HepG2 (cell line): ENCODE data around the gene EWSR1. TPM values are rescaled to one million over a fixed set of nuclear protein-coding genes. Genes with fewer than 3 reads are reported as not detected.

Source experiments
- DMTF1 ChIP-seq: sonication (generic); formaldehyde crosslinking; IDR thresholded peaks from 2 replicates; pipeline ENCODE4 v1.4.0; 2020; ENCODE audit warnings: mild to moderate bottlenecking, missing genetic modification reagents
- ETV5 ChIP-seq: IDR thresholded peaks from 2 replicates; pipeline ENCODE4 v1.6.1; 2018; ENCODE audit warnings: missing biosample characterization, missing genetic modification reagents, inconsistent platforms, borderline replicate concordance
- IRX3 ChIP-seq: sonication (generic); formaldehyde crosslinking; IDR thresholded peaks from 2 replicates; pipeline ENCODE4 v1.8.1; 2023; ENCODE audit warnings: mild to moderate bottlenecking, low read depth, missing genetic modification reagents, borderline replicate concordance
- MEIS2 ChIP-seq: sonication (generic); formaldehyde crosslinking; IDR thresholded peaks from 2 replicates; pipeline ENCODE4 v1.9.0; 2021; ENCODE audit warnings: mild to moderate bottlenecking, missing genetic modification reagents
- PAX8 ChIP-seq: sonication (generic); formaldehyde crosslinking; IDR thresholded peaks from 2 replicates; pipeline ENCODE4 v1.8.0; 2022; ENCODE audit warnings: mild to moderate bottlenecking, missing genetic modification reagents, borderline replicate concordance
- PHB2 ChIP-seq: fragments of 450-650 bp; IDR thresholded peaks from 2 replicates; pipeline ENCODE4 v1.6.1; 2018; ENCODE audit not compliant: partially characterized antibody
- POGK ChIP-seq: sonication (generic); formaldehyde crosslinking; conservative IDR thresholded peaks from 2 replicates; pipeline ENCODE4 v1.8.0; 2022; ENCODE audit warnings: mild to moderate bottlenecking, moderate library complexity, missing genetic modification reagents
- RELA ChIP-seq: sonication (generic); formaldehyde crosslinking; IDR thresholded peaks from 2 replicates; pipeline ENCODE4 v1.4.0; 2020; ENCODE audit warnings: missing genetic modification reagents
- RFXANK ChIP-seq: IDR thresholded peaks from 2 replicates; pipeline ENCODE4 v1.6.1; 2016
- SATB2 ChIP-seq: sonication (generic); formaldehyde crosslinking; IDR thresholded peaks from 2 replicates; pipeline ENCODE4 v1.5.0; 2020; ENCODE audit warnings: missing genetic modification reagents
- SP5 ChIP-seq: IDR thresholded peaks from 2 replicates; pipeline ENCODE4 v1.6.1; 2016; ENCODE audit warnings: low read depth, borderline replicate concordance
- TEF ChIP-seq: sonication (generic); formaldehyde crosslinking; IDR thresholded peaks from 2 replicates; pipeline ENCODE4 v1.5.0; 2020; ENCODE audit warnings: missing genetic modification reagents
- ZNF256 ChIP-seq: sonication (generic); formaldehyde crosslinking; conservative IDR thresholded peaks from 2 replicates; pipeline ENCODE4 v1.4.0; 2020; ENCODE audit warnings: missing genetic modification reagents
- ZNF280B ChIP-seq: sonication (generic); formaldehyde crosslinking; IDR thresholded peaks from 2 replicates; pipeline ENCODE4 v1.5.0; 2020; ENCODE audit warnings: missing genetic modification reagents, mild to moderate bottlenecking, borderline replicate concordance
- ZNF333 ChIP-seq: sonication (generic); formaldehyde crosslinking; IDR thresholded peaks from 2 replicates; pipeline ENCODE4 v1.4.0; 2020; ENCODE audit warnings: mild to moderate bottlenecking, missing genetic modification reagents, borderline replicate concordance
- ZNF350 ChIP-seq: sonication (generic); formaldehyde crosslinking; IDR thresholded peaks from 2 replicates; pipeline ENCODE4 v1.4.0; 2020; ENCODE audit warnings: mild to moderate bottlenecking, low read depth, missing genetic modification reagents, borderline replicate concordance
- ZNF430 ChIP-seq: sonication (generic); formaldehyde crosslinking; IDR thresholded peaks from 2 replicates; pipeline ENCODE4 v1.9.0; 2021; ENCODE audit warnings: mild to moderate bottlenecking, missing genetic modification reagents
- ZNF552 ChIP-seq: sonication (generic); formaldehyde crosslinking; IDR thresholded peaks from 2 replicates; pipeline ENCODE4 v1.9.0; 2022; ENCODE audit warnings: missing genetic modification reagents, mild to moderate bottlenecking, borderline replicate concordance
- ZNF598 ChIP-seq: sonication (generic); formaldehyde crosslinking; IDR thresholded peaks from 2 replicates; pipeline ENCODE4 v1.5.1; 2020; ENCODE audit warnings: mild to moderate bottlenecking, missing genetic modification reagents, borderline replicate concordance
- ZNF788 ChIP-seq: sonication (generic); formaldehyde crosslinking; IDR thresholded peaks from 2 replicates; pipeline ENCODE4 v1.5.0; 2020; ENCODE audit warnings: mild to moderate bottlenecking, missing genetic modification reagents, borderline replicate concordance
- ZNF816 ChIP-seq: sonication (generic); formaldehyde crosslinking; IDR thresholded peaks from 2 replicates; pipeline ENCODE4 v1.8.0; 2022; ENCODE audit warnings: missing genetic modification reagents, mild to moderate bottlenecking, borderline replicate concordance
- ZZZ3 ChIP-seq: sonication (generic); formaldehyde crosslinking; IDR thresholded peaks from 2 replicates; pipeline ENCODE4 v1.4.0; 2020; ENCODE audit warnings: missing genetic modification reagents, mild to moderate bottlenecking, borderline replicate concordance
- polyA plus RNA-seq, 8 experiments: library from polyadenylated mRNA; depleted of rRNA in 3 of 8; stranded (reverse) in 7 of 8; unstranded in 1 of 8; fragments of >200 nt; fragmentation: Illumina TruSeq in 4 of 8; extraction: Trizol in 4 of 8; gene quantifications; 2 replicates each; pipeline versions ENCODE4 v1.2.1 to v1.2.3, GENCODE V29; 2011 to 2016; ENCODE audit warnings: low read depth in 4 of 8, missing spikeins in 1 of 8, mixed read lengths in 1 of 8; ENCODE audit not compliant: insufficient read depth in 1 of 8
- total RNA-seq, 5 experiments: library from RNA; depleted of rRNA; stranded (reverse); fragments of >200 nt; fragmentation: Illumina TruSeq; extraction: Trizol; gene quantifications; 2 replicates each; pipeline ENCODE4 v1.2.3, GENCODE V29; 2016; ENCODE audit warnings: low read depth in 1 of 5

The EWSR1 gene
- total and polyA plus RNA-seq, 2 of the 13 experiments (the other 11 are each of a cell fraction or from before 2014, with no cell fraction given): 211 to 326 TPM

GRCh38 chr22:29268511-29269229 lies 602 bp downstream of the EWSR1 start (continued):
- TF ChIP-seq DMTF1 (CRISPR knock-in tag) (no peak), TEF (CRISPR knock-in tag) (peak; percentile 9; the same call in 1 of the 2 replicates), ZNF430 (CRISPR knock-in tag) (no peak; the same call in 1 of the 2 replicates), RELA (CRISPR knock-in tag) (no peak), SATB2 (no peak), SP5 (CRISPR knock-in tag) (no peak), ZNF350 (CRISPR knock-in tag) (no peak), MEIS2 (no peak), ZNF280B (no peak), ZZZ3 (CRISPR knock-in tag) (no peak), ZNF788 (CRISPR knock-in tag) (no peak), IRX3 (no peak; the same call in 1 of the 2 replicates), ZNF816 (CRISPR knock-in tag) (no peak), PAX8 (CRISPR knock-in tag) (0 out of 2 replicates have a peak, but pooled peaks have one; percentile 35), ZNF256 (CRISPR knock-in tag) (no peak), PHB2 (no peak), ZNF552 (CRISPR knock-in tag) (no peak), POGK (CRISPR knock-in tag) (no peak), ZNF598 (no peak), RFXANK (no peak; the same call in 1 of the 2 replicates), ZNF333 (CRISPR knock-in tag) (no peak; the same call in 1 of the 2 replicates), ETV5 (CRISPR knock-in tag) (no peak)
